ENCODE measurements around the gene BAIAP2.

DNA sequence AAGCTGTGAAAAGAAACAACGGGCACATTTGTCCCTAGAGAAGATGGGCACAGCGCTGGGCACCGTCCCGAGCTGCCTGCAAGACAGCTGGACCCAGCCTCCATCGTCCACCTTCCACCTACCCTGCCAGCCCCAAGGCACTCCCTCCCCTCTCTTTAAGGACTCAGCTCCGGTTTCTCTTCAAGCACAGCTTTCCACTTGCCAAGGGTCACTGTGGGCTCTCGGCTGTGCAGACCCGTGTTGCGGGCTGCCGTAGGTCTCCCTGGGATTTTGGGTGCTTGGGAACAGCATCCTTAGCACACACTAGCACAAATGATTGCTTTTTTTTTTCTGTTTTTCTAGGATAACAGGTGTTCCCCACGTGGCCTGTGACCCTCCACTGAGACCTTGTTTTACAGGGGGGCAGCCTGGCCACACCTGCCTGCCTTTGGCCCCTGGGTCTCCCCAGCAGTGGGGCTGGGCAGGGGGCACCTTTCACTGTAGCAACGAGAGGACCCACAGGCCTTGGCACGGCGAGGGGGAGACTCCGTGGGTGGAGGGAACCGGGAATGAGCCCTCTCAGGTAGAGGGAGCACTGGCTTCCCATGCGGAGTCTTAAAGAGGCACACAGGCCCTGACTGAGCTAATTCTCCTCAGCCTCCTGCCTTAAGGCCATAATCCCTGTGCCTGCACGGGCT, 41.9 kb upstream of the BAIAP2 start:
- TF ChIP-seq ZNF302 (CRISPR knock-in tag; IDR thresholded peaks at IDR 0.05) (no peak), RAD21 (conservative IDR thresholded peaks at IDR 0.05 in 1 of 2, IDR thresholded peaks at IDR 0.05 in 1 of 2) (no peak), SMC3 (IDR thresholded peaks at IDR 0.05) (no peak), NFE2L2 (conservative IDR thresholded peaks at IDR 0.05; ENCODE audit: low read length) (no peak), CEBPB (IDR thresholded peaks at IDR 0.05) (no peak), POLR2A (IDR thresholded peaks at IDR 0.05; ENCODE audit: low read length) (no peak), BHLHE40 (IDR thresholded peaks at IDR 0.05; ENCODE audit: low read depth, low read length) (no peak)
- TF ChIP-seq, protein P1, sequence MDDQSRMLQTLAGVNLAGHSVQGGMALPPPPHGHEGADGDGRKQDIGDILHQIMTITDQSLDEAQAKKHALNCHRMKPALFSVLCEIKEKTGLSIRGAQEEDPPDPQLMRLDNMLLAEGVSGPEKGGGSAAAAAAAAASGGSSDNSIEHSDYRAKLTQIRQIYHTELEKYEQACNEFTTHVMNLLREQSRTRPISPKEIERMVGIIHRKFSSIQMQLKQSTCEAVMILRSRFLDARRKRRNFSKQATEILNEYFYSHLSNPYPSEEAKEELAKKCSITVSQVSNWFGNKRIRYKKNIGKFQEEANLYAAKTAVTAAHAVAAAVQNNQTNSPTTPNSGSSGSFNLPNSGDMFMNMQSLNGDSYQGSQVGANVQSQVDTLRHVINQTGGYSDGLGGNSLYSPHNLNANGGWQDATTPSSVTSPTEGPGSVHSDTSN (IDR thresholded peaks at IDR 0.05), result no peak
- TF ChIP-seq, protein P2, sequence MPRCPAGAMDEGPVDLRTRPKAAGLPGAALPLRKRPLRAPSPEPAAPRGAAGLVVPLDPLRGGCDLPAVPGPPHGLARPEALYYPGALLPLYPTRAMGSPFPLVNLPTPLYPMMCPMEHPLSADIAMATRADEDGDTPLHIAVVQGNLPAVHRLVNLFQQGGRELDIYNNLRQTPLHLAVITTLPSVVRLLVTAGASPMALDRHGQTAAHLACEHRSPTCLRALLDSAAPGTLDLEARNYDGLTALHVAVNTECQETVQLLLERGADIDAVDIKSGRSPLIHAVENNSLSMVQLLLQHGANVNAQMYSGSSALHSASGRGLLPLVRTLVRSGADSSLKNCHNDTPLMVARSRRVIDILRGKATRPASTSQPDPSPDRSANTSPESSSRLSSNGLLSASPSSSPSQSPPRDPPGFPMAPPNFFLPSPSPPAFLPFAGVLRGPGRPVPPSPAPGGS (IDR thresholded peaks at IDR 0.05), result no peak
- TF ChIP-seq, protein P3, sequence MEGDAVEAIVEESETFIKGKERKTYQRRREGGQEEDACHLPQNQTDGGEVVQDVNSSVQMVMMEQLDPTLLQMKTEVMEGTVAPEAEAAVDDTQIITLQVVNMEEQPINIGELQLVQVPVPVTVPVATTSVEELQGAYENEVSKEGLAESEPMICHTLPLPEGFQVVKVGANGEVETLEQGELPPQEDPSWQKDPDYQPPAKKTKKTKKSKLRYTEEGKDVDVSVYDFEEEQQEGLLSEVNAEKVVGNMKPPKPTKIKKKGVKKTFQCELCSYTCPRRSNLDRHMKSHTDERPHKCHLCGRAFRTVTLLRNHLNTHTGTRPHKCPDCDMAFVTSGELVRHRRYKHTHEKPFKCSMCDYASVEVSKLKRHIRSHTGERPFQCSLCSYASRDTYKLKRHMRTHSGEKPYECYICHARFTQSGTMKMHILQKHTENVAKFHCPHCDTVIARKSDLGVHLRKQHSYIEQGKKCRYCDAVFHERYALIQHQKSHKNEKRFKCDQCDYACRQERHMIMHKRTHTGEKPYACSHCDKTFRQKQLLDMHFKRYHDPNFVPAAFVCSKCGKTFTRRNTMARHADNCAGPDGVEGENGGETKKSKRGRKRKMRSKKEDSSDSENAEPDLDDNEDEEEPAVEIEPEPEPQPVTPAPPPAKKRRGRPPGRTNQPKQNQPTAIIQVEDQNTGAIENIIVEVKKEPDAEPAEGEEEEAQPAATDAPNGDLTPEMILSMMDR (IDR thresholded peaks at IDR 0.05), result no peak
- TF ChIP-seq, protein P4, sequence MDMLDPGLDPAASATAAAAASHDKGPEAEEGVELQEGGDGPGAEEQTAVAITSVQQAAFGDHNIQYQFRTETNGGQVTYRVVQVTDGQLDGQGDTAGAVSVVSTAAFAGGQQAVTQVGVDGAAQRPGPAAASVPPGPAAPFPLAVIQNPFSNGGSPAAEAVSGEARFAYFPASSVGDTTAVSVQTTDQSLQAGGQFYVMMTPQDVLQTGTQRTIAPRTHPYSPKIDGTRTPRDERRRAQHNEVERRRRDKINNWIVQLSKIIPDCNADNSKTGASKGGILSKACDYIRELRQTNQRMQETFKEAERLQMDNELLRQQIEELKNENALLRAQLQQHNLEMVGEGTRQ (IDR thresholded peaks at IDR 0.05), result no peak
- TF ChIP-seq, protein P5, sequence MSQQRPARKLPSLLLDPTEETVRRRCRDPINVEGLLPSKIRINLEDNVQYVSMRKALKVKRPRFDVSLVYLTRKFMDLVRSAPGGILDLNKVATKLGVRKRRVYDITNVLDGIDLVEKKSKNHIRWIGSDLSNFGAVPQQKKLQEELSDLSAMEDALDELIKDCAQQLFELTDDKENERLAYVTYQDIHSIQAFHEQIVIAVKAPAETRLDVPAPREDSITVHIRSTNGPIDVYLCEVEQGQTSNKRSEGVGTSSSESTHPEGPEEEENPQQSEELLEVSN (IDR thresholded peaks at IDR 0.05; ENCODE audit: borderline replicate concordance, low read depth), result no peak

Measured in A549 (cell line).